OCI-LY7 (cell line): ENCODE results near the gene PPM1J. TPM values are rescaled to one million over a fixed set of nuclear protein-coding genes. Genes with fewer than 3 reads are reported as not detected.

Source experiments
- BruUV-seq: library from RNA; stranded (reverse); fragments of 400-500 nt; replicated peaks from 2 replicates; lab custom pipeline; 2021; lab: Mats Ljungman, UMichigan
- CTCF ChIA-PET: fragments of 300-600 bp; sonication (Branson Sonifier 250); formaldehyde crosslinking; loops from one replicate; lab custom pipeline; 2022; ENCODE audit warnings: antibody characterized with exemption; ENCODE audit not compliant: unreplicated experiment; lab: Charles Lee
- POLR2A ChIA-PET: fragments of 300-600 bp; sonication (Branson Sonifier 250); formaldehyde crosslinking; loops from one replicate; lab custom pipeline; 2022; ENCODE audit warnings: antibody characterized with exemption; lab: Charles Lee
- DNase-seq: peaks from one replicate; pipeline ENCODE4 v3.0.0-alpha.2; 2015; ENCODE audit warnings: low spot score
- H2AFZ ChIP-seq: fragments of 200-600 bp; sonication (generic), shearing (Covaris generic); 2 replicates; pipeline ENCODE4 v1.6.1; 2014; ENCODE audit warnings: mild to moderate bottlenecking, antibody characterized with exemption, low read length, moderate library complexity
- H3K27ac ChIP-seq: fragments of 200-600 bp; sonication (generic); 2 replicates; pipeline ENCODE4 v1.5.1; 2014; ENCODE audit warnings: mixed run types, low read depth, mild to moderate bottlenecking, moderate library complexity, low read length, inconsistent platforms; ENCODE audit not compliant: poor library complexity, severe bottlenecking
- H3K36me3 ChIP-seq: fragments of 200-600 bp; sonication (generic); 2 replicates; pipeline ENCODE4 v1.6.1; 2014; ENCODE audit warnings: mild to moderate bottlenecking, antibody characterized with exemption, low read length, moderate library complexity, mixed read lengths; ENCODE audit not compliant: insufficient read depth
- H3K4me1 ChIP-seq: fragments of 200-600 bp; sonication (generic); 2 replicates; pipeline ENCODE4 v1.5.1; 2014; ENCODE audit warnings: mild to moderate bottlenecking, low read length; ENCODE audit not compliant: insufficient read depth, poor library complexity, severe bottlenecking
- H3K4me2 ChIP-seq: fragments of 200-600 bp; sonication (generic); 2 replicates; pipeline ENCODE4 v1.6.1; 2014; ENCODE audit warnings: mild to moderate bottlenecking, low read length
- H3K4me3 ChIP-seq: fragments of 200-600 bp; sonication (generic); 2 replicates; pipeline ENCODE4 v1.5.1; 2014; ENCODE audit warnings: mild to moderate bottlenecking, low read depth, low read length; ENCODE audit not compliant: poor library complexity, severe bottlenecking
- H3K79me2 ChIP-seq: fragments of 200-600 bp; sonication (generic); 2 replicates; pipeline ENCODE4 v1.6.1; 2016; ENCODE audit warnings: low read depth, mild to moderate bottlenecking, low read length, moderate library complexity, mixed read lengths; ENCODE audit not compliant: insufficient read depth
- H3K9me2 ChIP-seq: fragments of 200-600 bp; sonication (generic); 2 replicates; pipeline ENCODE4 v1.6.1; 2016; ENCODE audit warnings: mild to moderate bottlenecking, low read length, mixed read lengths; ENCODE audit not compliant: insufficient read depth
- H3K9me3 ChIP-seq: fragments of 200-600 bp; sonication (generic); 2 replicates; pipeline ENCODE4 v1.6.1; 2014; ENCODE audit warnings: mild to moderate bottlenecking, mixed run types, low read length, mixed read lengths
- H4K20me1 ChIP-seq: fragments of 200-600 bp; sonication (generic); 2 replicates; pipeline ENCODE4 v1.6.1; 2014; ENCODE audit warnings: mild to moderate bottlenecking, antibody characterized with exemption, low read length, moderate library complexity, mixed read lengths; ENCODE audit not compliant: insufficient read depth
- CTCF ChIP-seq: fragments of 200-600 bp; sonication (generic); conservative IDR thresholded peaks from 2 replicates; pipeline ENCODE4 v1.5.1; 2014; ENCODE audit warnings: mild to moderate bottlenecking, antibody characterized with exemption, low read length, moderate library complexity, mixed read lengths
- EZH2phosphoT487 ChIP-seq: fragments of 200-600 bp; sonication (generic); IDR thresholded peaks from 2 replicates; pipeline ENCODE4 v1.6.1; 2018; ENCODE audit warnings: low read depth, borderline replicate concordance, mild to moderate bottlenecking, mixed run types, antibody characterized with exemption, low read length, moderate library complexity, mixed read lengths
- intact Hi-C: fragments of 100-400 bp; cut with micrococcal nuclease; formaldehyde crosslinking; loops from one replicate; pipeline ENCODE4 v1.10.0; 2022; ENCODE audit not compliant: unreplicated experiment
- total RNA-seq, 2 experiments: library from RNA; depleted of rRNA in 1 of 2; stranded (reverse); fragments of >200 nt in 1 of 2; shearing (Covaris generic) in 1 of 2; gene quantifications; 2 replicates each; pipeline ENCODE4 v1.2.3, GENCODE V29; 2014 to 2022

The PPM1J gene
- total RNA-seq, 2 experiments from 2014 or later, result 1.5 to 4.2 TPM

- ChIA-PET POLR2A (interaction anchor here (0.5 to 1.8 kb wide), 13 partner anchors 10 to 1156 kb away, joined by 3 to 7 read pairs (median 5); no protein-coding TSS in a partner anchor), CTCF (interaction anchor here (0.6 to 1.7 kb wide), 5 partner anchors 10 to 328 kb away, joined by 3 to 5 read pairs (median 5); no protein-coding TSS in a partner anchor)
- TF ChIP-seq CTCF, result no peak; the same call in 1 of the 2 replicates
- no peak for TF ChIP-seq EZH2phosphoT487
- Histone ChIP-seq H3K9me3 (no peaks in the 10 kb centered on the region), H4K20me1 (no peaks in the 10 kb centered on the region), H3K9me2 (no peaks in the 10 kb centered on the region), H3K4me3 (peak overlapping the region; percentile 78), H3K4me1 (peaks cover 20% of the 10 kb centered on the region), H3K27ac (no peak overlapping the region), H3K79me2 (no peaks in the 10 kb centered on the region), H2AFZ (peak overlapping the region; percentile 46), H3K4me2 (peak overlapping the region; percentile 97), H3K36me3 (no peaks in the 10 kb centered on the region)
- no peak for DNase-seq
- intact Hi-C loops, result loop anchor here (2.0 to 5.0 kb wide), 5 partner anchors 96 to 963 kb away; partner anchors contain the start of genes CAPZA1, LRIG2 and ST7L
- BruUV-seq, result no TSS peak
Observed at GRCh38 chr1:112714313-112715263, 544 bp downstream of the PPM1J start.

- peak; percentile 85 for DNase-seq
- Histone ChIP-seq H3K4me3 (peak overlapping the region; percentile 78), H2AFZ (peak overlapping the region; percentile 46; the same call in 1 of the 2 replicates), H3K9me3 (no peaks in the 10 kb centered on the region), H3K36me3 (no peaks in the 10 kb centered on the region), H3K4me1 (peaks cover 20% of the 10 kb centered on the region), H4K20me1 (no peaks in the 10 kb centered on the region), H3K4me2 (peak overlapping the region; percentile 97), H3K9me2 (no peaks in the 10 kb centered on the region), H3K27ac (no peak overlapping the region), H3K79me2 (no peaks in the 10 kb centered on the region)
- BruUV-seq, result no TSS peak
- intact Hi-C loops, result loop anchor here (2.0 kb wide), 4 partner anchors 95 to 359 kb away; partner anchors contain the start of genes CAPZA1, LRIG2 and ST7L
- POLR2A ChIA-PET, result interaction anchor here (0.6 to 1.7 kb wide), 3 partner anchors 96 to 322 kb away, joined by 3 to 5 read pairs (median 5); no protein-coding TSS in a partner anchor
- no peak for TF ChIP-seq EZH2phosphoT487
- CTCF ChIA-PET, result interaction anchor here (1.7 kb wide), 1 partner anchor 9 kb away, joined by 5 read pairs; no protein-coding TSS in a partner anchor
Observed at GRCh38 chr1:112713466-112714312, 1.4 kb downstream of the PPM1J start.
